HG02610 (cell line): ENCODE data around the gene SDS.

ENCODE experiments used
- ATAC-seq: cut with Tn5 transposase; IDR thresholded peaks from one replicate; pipeline ENCODE4 v1.9.1; 2021; ENCODE audit warnings: mild to moderate bottlenecking, moderate library complexity; ENCODE audit not compliant: unreplicated experiment

Gene SDS

GRCh38 chr12:113382206-113382605 is 21.5 kb downstream of the SDS start:
- ATAC-seq = no peak

GRCh38 chr12:113381220-113381619 is 22.5 kb downstream of the SDS start:
- no peak for ATAC-seq

DNA sequence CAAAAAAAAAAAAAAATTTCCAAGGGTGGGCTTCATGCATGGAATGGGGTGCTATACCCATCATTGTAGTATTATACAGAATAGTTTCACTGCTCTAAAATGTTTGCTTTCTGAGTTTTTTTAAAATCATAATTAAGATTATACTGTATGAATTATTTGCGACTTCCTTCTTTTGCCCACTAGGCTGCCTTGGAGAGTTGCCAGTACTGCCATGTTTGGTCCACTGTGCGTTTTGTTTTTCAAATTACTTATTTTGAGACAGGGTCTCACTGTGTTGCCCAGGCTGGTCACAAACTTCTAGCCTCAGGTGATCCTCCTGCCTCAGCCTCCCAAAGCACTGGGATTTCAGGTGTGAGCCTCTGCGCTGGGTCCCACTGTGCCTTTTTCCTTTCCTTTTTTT is 25.4 kb downstream of the SDS start:
- no peak for ATAC-seq

DNA sequence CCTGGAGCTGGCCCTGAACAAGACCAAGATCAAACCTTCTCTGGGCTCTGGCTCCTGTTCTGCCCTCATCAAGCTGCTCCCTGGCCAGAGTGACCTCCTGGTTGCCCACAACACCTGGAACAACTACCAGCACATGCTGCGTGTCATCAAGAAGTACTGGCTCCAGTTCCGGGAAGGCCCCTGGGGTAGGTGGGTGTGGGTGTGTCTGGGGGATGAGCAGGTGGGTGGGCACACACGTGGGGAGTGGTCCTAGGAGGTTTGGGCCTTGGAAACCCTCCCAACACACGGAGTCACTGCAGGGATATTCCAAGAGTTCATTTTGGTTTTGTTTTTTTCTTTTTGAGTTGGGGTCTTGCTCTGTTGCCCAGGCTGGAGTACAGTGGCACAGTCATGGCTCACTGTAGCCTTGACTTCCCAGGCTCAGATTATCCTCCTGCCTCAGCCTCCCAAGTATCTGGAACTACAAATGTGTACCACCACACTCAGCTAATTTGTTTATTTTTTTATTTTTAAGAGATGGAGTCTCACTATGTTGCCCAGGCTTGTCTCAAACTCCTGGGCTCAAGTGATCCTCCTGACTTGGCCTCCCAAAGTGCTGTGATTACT is 28.8 kb downstream of the SDS start:
- ATAC-seq = no peak

GRCh38 chr12:113373969-113374368 is 29.7 kb downstream of the SDS start:
- no peak for ATAC-seq

DNA sequence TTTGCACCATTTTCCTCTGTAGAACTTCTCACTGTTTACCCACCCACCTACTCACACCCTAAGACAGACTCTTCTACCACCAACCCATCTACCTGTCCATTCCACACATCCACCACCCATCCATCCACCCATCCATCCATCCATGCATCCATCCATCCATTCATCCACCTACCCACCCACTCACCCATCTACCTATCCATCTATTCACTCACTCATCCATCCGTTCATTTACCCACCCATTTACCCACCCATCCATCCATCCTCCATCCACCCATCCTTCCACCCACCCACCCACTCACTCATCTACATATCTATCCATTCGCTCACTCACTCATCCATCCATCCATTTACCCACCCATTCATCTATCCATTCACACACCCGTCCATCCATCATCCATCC is 30.2 kb downstream of the SDS start:
- ATAC-seq = no peak

GRCh38 chr12:113372371-113372770 is 31.3 kb downstream of the SDS start:
- ATAC-seq = no peak

GRCh38 chr12:113371808-113372207 is 31.9 kb downstream of the SDS start:
- no peak for ATAC-seq

DNA sequence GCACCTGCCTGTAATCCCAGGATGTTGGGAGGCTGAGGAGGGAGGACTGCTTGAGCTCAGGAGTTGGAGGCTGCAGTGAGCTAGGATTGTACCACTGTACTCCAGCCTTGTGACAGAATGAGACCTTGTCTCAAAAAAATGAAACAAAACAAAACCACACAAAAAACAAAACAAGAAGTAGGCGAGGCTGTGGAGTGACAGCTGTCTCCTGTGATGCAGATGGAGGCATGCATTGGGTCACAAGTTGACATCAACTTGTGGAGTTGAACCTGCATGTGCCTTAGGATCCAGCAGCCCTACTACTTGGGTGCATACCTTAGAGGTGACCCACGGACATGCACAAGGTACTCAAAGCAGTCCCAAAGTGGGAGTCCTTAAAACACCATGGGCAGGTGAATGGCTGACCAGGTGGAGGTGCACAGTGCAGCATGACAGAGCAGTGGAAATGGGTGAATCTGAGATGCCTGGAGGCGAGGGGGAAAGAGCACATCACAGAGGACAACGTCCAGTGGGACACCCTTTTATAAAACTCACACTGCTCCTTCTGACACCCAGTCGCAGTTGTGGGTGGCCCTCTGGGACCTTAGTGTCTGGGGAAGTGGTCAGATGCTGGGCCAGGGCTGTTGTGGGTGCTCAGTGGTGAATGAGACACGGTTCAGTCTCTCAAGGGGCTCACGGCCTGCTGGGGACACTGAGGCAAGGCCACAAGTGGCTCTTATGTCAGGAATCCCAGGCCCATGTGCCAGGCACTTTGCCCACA is 32.6 kb downstream of the SDS start:
- ATAC-seq = no peak

GRCh38 chr12:113369391-113369985 is 34.2 kb downstream of the SDS start:
- no peak for ATAC-seq

GRCh38 chr12:113368331-113368730 is 35.4 kb downstream of the SDS start:
- ATAC-seq = no peak

DNA sequence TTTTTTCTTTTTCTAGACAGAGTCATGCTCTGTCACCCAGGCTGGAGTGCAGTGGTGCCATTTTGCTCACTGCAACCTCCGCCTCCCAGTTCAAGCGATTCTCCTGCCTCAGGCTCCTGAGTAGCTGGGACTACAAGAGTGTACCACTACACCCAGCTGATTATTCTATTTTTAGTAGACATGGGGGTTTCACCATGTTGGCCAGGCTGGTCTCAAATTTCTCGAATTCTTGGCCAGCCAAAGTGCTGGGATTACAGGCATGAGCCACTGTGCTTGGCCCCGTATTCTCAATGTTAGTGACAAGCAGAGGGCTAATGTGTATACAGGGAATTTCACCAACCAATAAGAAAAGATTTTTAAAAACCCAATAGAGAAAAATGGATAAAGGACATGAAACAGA is 36.9 kb downstream of the SDS start:
- no peak for ATAC-seq

DNA sequence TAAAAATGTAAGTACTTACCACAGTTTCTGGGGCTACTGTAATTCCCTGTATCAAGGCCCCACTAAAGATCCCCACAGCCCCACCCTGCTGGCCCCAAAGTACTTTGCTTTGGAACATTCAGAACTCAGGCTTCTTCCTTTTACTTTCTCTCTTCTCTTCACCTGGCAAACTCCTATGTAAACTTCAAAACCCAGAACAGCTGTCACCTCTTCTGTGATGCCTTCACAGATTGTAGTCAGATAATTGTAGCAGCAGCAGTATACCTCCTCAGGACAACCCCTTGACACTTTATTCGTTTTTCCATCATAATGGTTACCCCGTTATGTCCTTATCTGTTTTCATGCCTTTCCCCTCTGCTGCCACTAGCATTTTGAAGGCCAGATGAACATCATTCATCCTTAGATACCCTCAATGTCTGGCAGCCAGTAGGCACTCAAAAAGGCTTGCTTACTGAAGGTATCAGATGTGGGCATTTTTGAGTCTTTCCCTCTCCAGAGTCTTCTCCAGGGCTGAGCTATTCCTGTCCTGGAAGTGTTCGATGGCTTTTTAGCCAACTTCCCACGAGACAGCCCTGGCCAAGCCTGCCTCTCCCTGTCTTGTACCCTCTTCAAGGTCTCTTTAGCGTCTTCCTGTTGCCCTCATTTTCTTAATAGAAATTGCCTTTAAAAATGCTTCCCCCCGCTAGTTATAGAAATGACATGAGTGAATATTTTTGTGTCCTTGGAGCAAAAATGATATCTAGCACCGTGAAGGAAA is 37.9 kb downstream of the SDS start:
- no peak for ATAC-seq

- no peak for ATAC-seq
These were observed 39.0 kb downstream of the SDS start for GRCh38 chr12:113364698-113365097.

GRCh38 chr12:113361574-113362370 is 41.9 kb downstream of the SDS start:
- no peak for ATAC-seq

- no peak for ATAC-seq
These were observed 43.5 kb downstream of the SDS start for GRCh38 chr12:113359939-113360748.

DNA sequence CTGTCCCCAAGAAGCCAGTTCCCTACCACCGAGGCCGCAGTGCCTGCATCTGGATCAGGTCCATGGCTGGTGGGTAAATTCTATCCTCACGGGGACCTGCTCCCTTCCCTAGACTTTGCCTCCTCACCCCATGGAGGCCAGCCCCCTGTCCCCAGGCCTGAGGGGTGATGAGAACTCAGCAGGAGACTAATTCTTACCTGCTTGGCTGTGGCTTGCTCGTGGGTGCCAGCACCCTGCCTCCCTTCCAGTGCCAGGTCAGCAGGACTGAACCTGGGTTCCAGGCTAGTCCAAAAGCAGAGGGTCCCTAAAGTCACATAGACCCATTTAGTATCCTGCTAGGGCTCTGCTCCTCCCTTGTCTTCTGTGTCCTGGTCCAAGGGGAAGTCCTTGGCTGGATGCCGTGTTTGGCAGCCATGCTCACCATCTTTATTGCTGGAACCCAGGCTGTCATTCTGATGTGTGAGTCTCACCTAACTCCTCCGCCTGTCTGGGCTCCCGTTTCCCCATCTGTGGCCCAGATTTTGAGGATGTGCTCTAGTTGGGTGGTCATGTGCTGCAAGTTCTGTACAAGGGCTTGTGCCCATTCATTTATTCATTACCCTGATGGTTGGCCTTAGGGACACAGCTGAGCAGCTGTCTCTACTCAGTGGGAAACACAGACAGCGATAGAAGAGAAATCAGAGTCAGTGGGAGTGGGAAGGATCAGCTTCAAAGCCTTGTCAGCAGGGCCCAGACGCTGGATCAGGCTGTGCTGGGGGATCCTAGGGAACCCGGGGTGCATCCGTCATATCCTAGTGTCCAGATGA is 44.4 kb downstream of the SDS start:
- no peak for ATAC-seq

- peak; percentile 92 for ATAC-seq
These were observed 45.1 kb downstream of the SDS start, which contains the start of gene PLBD2 for GRCh38 chr12:113358381-113359132. PLBD2 (plus strand) TSS chr12:113358587; CDS start chr12:113358601, 14 bp downstream.
